Loucy (cell line): Measurements from ENCODE around the gene INSRR.

Experiments used
- EZH2phosphoT487 ChIP-seq: fragments of 200-600 bp; IDR thresholded peaks from 2 replicates; pipeline ENCODE4 v1.6.1; 2018; ENCODE audit warnings: antibody characterized with exemption, mild to moderate bottlenecking, moderate library complexity, borderline replicate concordance
- TF ChIP-seq, protein P1 (sequence below): fragments of 200-600 bp; sonication (generic); conservative IDR thresholded peaks from 2 replicates; pipeline ENCODE4 v1.5.1; 2014; ENCODE audit warnings: mild to moderate bottlenecking, antibody characterized with exemption, low read length

DNA sequence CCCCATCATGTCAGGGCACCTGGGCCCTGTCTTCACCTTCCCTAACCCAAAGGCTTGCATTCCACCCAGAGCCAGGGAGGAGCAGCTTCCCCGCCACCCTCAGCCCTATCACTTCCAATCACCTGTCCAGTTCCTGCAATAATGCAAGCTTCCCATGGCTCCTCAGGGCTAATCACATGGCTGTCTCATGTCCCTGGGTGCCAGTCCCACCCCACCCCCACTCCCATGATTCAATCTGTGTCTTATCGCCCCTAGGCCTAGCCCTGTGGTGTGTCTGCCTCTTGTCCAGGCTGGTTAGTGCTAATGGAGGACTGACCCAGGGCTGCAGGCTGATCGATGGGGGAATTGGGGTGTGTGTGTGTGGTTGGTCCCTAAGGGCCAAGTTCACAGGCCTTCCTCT lies 23.6 kb upstream of the INSRR start:
- TF ChIP-seq, protein P1, sequence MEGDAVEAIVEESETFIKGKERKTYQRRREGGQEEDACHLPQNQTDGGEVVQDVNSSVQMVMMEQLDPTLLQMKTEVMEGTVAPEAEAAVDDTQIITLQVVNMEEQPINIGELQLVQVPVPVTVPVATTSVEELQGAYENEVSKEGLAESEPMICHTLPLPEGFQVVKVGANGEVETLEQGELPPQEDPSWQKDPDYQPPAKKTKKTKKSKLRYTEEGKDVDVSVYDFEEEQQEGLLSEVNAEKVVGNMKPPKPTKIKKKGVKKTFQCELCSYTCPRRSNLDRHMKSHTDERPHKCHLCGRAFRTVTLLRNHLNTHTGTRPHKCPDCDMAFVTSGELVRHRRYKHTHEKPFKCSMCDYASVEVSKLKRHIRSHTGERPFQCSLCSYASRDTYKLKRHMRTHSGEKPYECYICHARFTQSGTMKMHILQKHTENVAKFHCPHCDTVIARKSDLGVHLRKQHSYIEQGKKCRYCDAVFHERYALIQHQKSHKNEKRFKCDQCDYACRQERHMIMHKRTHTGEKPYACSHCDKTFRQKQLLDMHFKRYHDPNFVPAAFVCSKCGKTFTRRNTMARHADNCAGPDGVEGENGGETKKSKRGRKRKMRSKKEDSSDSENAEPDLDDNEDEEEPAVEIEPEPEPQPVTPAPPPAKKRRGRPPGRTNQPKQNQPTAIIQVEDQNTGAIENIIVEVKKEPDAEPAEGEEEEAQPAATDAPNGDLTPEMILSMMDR: no peak
- no peak for TF ChIP-seq EZH2phosphoT487
